HepG2 (cell line): ENCODE results near the gene TAF8. TPM values are rescaled to one million over a fixed set of nuclear protein-coding genes. Genes with fewer than 3 reads are reported as not detected.

Source experiments
- DNMT3B ChIP-seq: conservative IDR thresholded peaks from 2 replicates; pipeline ENCODE4 v1.6.1; 2016; ENCODE audit warnings: missing biosample characterization, control low read depth
- ESRRA ChIP-seq: sonication (generic); formaldehyde crosslinking; IDR thresholded peaks from 2 replicates; pipeline ENCODE4 v1.5.1; 2020; ENCODE audit warnings: mild to moderate bottlenecking, low read depth, missing genetic modification reagents
- GATA4 ChIP-seq: sonication (generic); IDR thresholded peaks from 2 replicates; pipeline ENCODE4 v1.6.1; 2016; ENCODE audit warnings: antibody characterized with exemption, low read depth, borderline replicate concordance
- GTF3A ChIP-seq: sonication (generic); formaldehyde crosslinking; conservative IDR thresholded peaks from 2 replicates; pipeline ENCODE4 v1.4.0; 2020; ENCODE audit warnings: mild to moderate bottlenecking, missing genetic modification reagents
- MBNL3 ChIP-seq: fragments of 250-450 bp; sonication (Bioruptor Pico); conservative IDR thresholded peaks from 2 replicates; pipeline ENCODE4 v1.8.0; 2022; ENCODE audit warnings: mild to moderate bottlenecking, inconsistent platforms
- NFYC ChIP-seq: IDR thresholded peaks from 2 replicates; pipeline ENCODE4 v1.6.1; 2016; ENCODE audit warnings: missing genetic modification reagents, missing compliant biosample characterization
- NR2C2 ChIP-seq: sonication (generic); formaldehyde crosslinking; IDR thresholded peaks from 2 replicates; pipeline ENCODE4 v1.4.0; 2020; ENCODE audit warnings: missing genetic modification reagents, mild to moderate bottlenecking, moderate library complexity, borderline replicate concordance
- NR2F6 ChIP-seq, 2 experiments: IDR thresholded peaks; 2 replicates each; pipeline ENCODE4 v1.6.1; 2016; ENCODE audit warnings: antibody characterized with exemption in 1 of 2, mild to moderate bottlenecking in 1 of 2
- TMF1 ChIP-seq: sonication (generic); formaldehyde crosslinking; IDR thresholded peaks from 2 replicates; pipeline ENCODE4 v1.8.1; 2022; ENCODE audit warnings: low read depth, missing genetic modification reagents
- ZNF160 ChIP-seq: sonication (generic); formaldehyde crosslinking; IDR thresholded peaks from 2 replicates; pipeline ENCODE4 v1.8.0; 2022; ENCODE audit warnings: mild to moderate bottlenecking, inconsistent platforms, missing genetic modification reagents
- ZNF501 ChIP-seq: sonication (generic); formaldehyde crosslinking; IDR thresholded peaks from 2 replicates; pipeline ENCODE4 v1.5.1; 2020; ENCODE audit warnings: mild to moderate bottlenecking, moderate library complexity, missing genetic modification reagents
- ZNF550 ChIP-seq: sonication (generic); formaldehyde crosslinking; IDR thresholded peaks from 2 replicates; pipeline ENCODE4 v1.4.0; 2020; ENCODE audit warnings: mild to moderate bottlenecking, missing genetic modification reagents, borderline replicate concordance
- ZNF652 ChIP-seq: IDR thresholded peaks from 2 replicates; pipeline ENCODE4 v1.6.1; 2016; ENCODE audit warnings: low read depth, borderline replicate concordance
- ZSCAN30 ChIP-seq: sonication (generic); formaldehyde crosslinking; IDR thresholded peaks from 2 replicates; pipeline ENCODE4 v1.5.0; 2020; ENCODE audit warnings: mild to moderate bottlenecking, missing genetic modification reagents
- polyA plus RNA-seq, 8 experiments: library from polyadenylated mRNA; depleted of rRNA in 3 of 8; stranded (reverse) in 7 of 8; unstranded in 1 of 8; fragments of >200 nt; fragmentation: Illumina TruSeq in 4 of 8; extraction: Trizol in 4 of 8; gene quantifications; 2 replicates each; pipeline versions ENCODE4 v1.2.1 to v1.2.3, GENCODE V29; 2011 to 2016; ENCODE audit warnings: low read depth in 4 of 8, missing spikeins in 1 of 8, mixed read lengths in 1 of 8; ENCODE audit not compliant: insufficient read depth in 1 of 8
- total RNA-seq, 5 experiments: library from RNA; depleted of rRNA; stranded (reverse); fragments of >200 nt; fragmentation: Illumina TruSeq; extraction: Trizol; gene quantifications; 2 replicates each; pipeline ENCODE4 v1.2.3, GENCODE V29; 2016; ENCODE audit warnings: low read depth in 1 of 5
- TF ChIP-seq, protein P1 (sequence below): sonication (generic); formaldehyde crosslinking; IDR thresholded peaks from 2 replicates; pipeline ENCODE4 v1.5.0; 2020; ENCODE audit warnings: mild to moderate bottlenecking, missing genetic modification reagents, borderline replicate concordance
- TF ChIP-seq, protein P2 (sequence below): sonication (generic); formaldehyde crosslinking; IDR thresholded peaks from 2 replicates; pipeline ENCODE4 v1.4.0; 2020; ENCODE audit warnings: missing genetic modification reagents, borderline replicate concordance

The TAF8 gene
- total and polyA plus RNA-seq, 2 of the 13 experiments (the other 11 are each of a cell fraction or from before 2014, with no cell fraction given) = 25.2 to 25.8 TPM

DNA sequence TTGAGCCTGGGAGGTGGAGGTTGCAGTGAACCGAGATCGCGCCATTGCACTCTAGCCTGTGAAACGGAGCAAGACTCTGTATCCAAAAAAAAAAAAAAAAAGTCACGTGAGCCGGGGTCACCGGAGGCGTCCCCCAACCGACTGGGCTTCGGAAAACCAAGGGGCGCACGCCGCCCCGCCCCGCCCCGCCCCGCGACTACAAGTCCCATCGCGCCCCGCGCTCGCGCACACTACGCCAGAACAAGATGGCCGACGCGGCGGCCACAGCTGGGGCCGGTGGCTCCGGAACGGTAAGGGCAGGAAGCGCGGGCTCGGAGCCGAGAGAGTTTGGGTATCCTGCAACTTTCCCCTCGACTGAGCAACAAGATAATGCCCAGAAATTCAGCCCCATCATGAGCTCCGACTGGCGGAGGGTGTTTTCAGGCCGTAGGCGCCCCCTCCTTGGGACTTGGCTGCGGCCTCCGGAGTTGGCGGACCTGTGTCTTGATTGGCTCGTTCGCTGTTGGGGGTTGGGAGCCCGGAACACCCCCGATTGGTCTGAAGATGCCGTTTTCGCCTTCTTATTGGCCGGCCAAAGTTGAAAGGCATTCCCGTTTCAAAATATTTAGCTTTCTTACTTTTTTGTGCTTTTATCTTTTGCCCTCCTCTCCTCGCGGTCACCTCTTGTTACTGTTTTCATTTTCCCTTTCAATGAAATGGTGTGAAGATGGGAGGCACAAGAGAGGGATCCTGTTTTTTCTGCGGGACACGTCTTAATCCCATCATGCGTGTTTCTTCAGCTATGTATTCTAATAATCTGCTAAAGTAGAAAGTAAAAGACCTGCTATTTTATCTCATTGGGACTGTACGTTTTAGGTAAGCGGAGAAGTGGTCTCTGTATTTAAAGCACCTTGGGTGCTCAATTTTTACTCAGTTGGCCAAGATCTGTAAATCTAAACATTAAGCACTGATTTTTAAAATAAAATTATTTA is at the start of gene TAF8 (continued):
- TF ChIP-seq, protein P1, sequence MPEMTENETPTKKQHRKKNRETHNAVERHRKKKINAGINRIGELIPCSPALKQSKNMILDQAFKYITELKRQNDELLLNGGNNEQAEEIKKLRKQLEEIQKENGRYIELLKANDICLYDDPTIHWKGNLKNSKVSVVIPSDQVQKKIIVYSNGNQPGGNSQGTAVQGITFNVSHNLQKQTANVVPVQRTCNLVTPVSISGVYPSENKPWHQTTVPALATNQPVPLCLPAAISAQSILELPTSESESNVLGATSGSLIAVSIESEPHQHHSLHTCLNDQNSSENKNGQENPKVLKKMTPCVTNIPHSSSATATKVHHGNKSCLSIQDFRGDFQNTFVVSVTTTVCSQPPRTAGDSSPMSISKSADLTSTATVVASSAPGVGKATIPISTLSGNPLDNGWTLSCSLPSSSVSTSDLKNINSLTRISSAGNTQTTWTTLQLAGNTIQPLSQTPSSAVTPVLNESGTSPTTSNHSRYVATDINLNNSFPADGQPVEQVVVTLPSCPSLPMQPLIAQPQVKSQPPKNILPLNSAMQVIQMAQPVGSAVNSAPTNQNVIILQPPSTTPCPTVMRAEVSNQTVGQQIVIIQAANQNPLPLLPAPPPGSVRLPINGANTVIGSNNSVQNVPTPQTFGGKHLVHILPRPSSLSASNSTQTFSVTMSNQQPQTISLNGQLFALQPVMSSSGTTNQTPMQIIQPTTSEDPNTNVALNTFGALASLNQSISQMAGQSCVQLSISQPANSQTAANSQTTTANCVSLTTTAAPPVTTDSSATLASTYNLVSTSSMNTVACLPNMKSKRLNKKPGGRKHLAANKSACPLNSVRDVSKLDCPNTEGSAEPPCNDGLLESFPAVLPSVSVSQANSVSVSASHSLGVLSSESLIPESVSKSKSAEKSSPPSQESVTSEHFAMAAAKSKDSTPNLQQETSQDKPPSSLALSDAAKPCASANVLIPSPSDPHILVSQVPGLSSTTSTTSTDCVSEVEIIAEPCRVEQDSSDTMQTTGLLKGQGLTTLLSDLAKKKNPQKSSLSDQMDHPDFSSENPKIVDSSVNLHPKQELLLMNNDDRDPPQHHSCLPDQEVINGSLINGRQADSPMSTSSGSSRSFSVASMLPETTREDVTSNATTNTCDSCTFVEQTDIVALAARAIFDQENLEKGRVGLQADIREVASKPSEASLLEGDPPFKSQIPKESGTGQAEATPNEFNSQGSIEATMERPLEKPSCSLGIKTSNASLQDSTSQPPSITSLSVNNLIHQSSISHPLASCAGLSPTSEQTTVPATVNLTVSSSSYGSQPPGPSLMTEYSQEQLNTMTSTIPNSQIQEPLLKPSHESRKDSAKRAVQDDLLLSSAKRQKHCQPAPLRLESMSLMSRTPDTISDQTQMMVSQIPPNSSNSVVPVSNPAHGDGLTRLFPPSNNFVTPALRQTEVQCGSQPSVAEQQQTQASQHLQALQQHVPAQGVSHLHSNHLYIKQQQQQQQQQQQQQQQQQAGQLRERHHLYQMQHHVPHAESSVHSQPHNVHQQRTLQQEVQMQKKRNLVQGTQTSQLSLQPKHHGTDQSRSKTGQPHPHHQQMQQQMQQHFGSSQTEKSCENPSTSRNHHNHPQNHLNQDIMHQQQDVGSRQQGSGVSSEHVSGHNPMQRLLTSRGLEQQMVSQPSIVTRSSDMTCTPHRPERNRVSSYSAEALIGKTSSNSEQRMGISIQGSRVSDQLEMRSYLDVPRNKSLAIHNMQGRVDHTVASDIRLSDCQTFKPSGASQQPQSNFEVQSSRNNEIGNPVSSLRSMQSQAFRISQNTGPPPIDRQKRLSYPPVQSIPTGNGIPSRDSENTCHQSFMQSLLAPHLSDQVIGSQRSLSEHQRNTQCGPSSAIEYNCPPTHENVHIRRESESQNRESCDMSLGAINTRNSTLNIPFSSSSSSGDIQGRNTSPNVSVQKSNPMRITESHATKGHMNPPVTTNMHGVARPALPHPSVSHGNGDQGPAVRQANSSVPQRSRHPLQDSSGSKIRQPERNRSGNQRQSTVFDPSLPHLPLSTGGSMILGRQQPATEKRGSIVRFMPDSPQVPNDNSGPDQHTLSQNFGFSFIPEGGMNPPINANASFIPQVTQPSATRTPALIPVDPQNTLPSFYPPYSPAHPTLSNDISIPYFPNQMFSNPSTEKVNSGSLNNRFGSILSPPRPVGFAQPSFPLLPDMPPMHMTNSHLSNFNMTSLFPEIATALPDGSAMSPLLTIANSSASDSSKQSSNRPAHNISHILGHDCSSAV (CRISPR knock-in tag) = no peak
- TF ChIP-seq ZNF652 (CRISPR knock-in tag) (no peak), MBNL3 (no peak), TMF1 (CRISPR knock-in tag) (peak; percentile 79; the same call in 1 of the 2 replicates), GTF3A (peak; percentile 88; the same call in 1 of the 2 replicates), NFYC (CRISPR knock-in tag) (peak; percentile 87), ZNF160 (CRISPR knock-in tag) (peak; percentile 78), ZNF501 (CRISPR knock-in tag) (peak; percentile 82), NR2F6 (IDR thresholded peaks at IDR 0.05) (peak; percentile 14; the same call in 1 of the 2 replicates), NR2F6 (CRISPR knock-in tag; IDR thresholded peaks at IDR 0.05) (no peak), ESRRA (CRISPR knock-in tag) (peak; percentile 62; the same call in 1 of the 2 replicates), DNMT3B (CRISPR knock-in tag) (peak; percentile 46), GATA4 (peak; percentile 52; the same call in 1 of the 2 replicates), NR2C2 (CRISPR knock-in tag) (peak; percentile 93), ZSCAN30 (CRISPR knock-in tag) (no peak), ZNF550 (CRISPR knock-in tag) (no peak)
- TF ChIP-seq, protein P2, sequence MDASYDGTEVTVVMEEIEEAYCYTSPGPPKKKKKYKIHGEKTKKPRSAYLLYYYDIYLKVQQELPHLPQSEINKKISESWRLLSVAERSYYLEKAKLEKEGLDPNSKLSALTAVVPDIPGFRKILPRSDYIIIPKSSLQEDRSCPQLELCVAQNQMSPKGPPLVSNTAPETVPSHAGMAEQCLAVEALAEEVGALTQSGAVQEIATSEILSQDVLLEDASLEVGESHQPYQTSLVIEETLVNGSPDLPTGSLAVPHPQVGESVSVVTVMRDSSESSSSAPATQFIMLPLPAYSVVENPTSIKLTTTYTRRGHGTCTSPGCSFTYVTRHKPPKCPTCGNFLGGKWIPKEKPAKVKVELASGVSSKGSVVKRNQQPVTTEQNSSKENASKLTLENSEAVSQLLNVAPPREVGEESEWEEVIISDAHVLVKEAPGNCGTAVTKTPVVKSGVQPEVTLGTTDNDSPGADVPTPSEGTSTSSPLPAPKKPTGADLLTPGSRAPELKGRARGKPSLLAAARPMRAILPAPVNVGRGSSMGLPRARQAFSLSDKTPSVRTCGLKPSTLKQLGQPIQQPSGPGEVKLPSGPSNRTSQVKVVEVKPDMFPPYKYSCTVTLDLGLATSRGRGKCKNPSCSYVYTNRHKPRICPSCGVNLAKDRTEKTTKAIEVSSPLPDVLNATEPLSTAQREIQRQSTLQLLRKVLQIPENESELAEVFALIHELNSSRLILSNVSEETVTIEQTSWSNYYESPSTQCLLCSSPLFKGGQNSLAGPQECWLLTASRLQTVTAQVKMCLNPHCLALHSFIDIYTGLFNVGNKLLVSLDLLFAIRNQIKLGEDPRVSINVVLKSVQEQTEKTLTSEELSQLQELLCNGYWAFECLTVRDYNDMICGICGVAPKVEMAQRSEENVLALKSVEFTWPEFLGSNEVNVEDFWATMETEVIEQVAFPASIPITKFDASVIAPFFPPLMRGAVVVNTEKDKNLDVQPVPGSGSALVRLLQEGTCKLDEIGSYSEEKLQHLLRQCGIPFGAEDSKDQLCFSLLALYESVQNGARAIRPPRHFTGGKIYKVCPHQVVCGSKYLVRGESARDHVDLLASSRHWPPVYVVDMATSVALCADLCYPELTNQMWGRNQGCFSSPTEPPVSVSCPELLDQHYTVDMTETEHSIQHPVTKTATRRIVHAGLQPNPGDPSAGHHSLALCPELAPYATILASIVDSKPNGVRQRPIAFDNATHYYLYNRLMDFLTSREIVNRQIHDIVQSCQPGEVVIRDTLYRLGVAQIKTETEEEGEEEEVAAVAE (CRISPR knock-in tag) = peak; percentile 80; the same call in 1 of the 2 replicates
